Measurements from ENCODE around the gene MPDU1. TPM values are rescaled to one million over a fixed set of nuclear protein-coding genes. Genes with fewer than 3 reads are reported as not detected.

Gene MPDU1
- total and polyA plus RNA-seq, 12 donors = 20.1 to 64.9 (median 26.5) TPM

- TF ChIP-seq, protein P1, sequence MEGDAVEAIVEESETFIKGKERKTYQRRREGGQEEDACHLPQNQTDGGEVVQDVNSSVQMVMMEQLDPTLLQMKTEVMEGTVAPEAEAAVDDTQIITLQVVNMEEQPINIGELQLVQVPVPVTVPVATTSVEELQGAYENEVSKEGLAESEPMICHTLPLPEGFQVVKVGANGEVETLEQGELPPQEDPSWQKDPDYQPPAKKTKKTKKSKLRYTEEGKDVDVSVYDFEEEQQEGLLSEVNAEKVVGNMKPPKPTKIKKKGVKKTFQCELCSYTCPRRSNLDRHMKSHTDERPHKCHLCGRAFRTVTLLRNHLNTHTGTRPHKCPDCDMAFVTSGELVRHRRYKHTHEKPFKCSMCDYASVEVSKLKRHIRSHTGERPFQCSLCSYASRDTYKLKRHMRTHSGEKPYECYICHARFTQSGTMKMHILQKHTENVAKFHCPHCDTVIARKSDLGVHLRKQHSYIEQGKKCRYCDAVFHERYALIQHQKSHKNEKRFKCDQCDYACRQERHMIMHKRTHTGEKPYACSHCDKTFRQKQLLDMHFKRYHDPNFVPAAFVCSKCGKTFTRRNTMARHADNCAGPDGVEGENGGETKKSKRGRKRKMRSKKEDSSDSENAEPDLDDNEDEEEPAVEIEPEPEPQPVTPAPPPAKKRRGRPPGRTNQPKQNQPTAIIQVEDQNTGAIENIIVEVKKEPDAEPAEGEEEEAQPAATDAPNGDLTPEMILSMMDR (IDR thresholded peaks at IDR 0.05) = no peak
- intact Hi-C loops (cut with DNase I) = loop anchor here in 3 of 10 donors (5.0 to 10.0 kb wide), 2 partner anchors 105 to 148 kb away; partner anchors contain the start of genes TP53 (in 2 of the 3), WRAP53 (in 2 of the 3), FGF11 (in 1 of the 3) and TMEM102 (in 1 of the 3)
- Histone ChIP-seq H3K9me3 (no peaks in the 10 kb centered on the region), H3K27ac (peak overlapping the region; percentile 90 to 97 (median 94)), H3K36me3 (peaks cover 0 to 40% (median 14%) of the 10 kb centered on the region in 9 donors), H3K27me3 (no peaks in the 10 kb centered on the region), H3K4me3 (peak overlapping the region in 9 of 10 donors; percentile 50 to 75 (median 66)), H3K4me1 (peaks cover 9 to 76% (median 41%) of the 10 kb centered on the region in 9 donors)
- 87% methylated on average over 36 of the region's 36 CpGs for WGBS, 2 donors
- DNase-seq = peak in 1 of 2 donors; percentile 37
- peak in 2 of 8 donors; percentile 1 to 9 for ATAC-seq
These were observed 1.0 kb upstream of the MPDU1 start for GRCh38 chr17:7582396-7583252.

DNA sequence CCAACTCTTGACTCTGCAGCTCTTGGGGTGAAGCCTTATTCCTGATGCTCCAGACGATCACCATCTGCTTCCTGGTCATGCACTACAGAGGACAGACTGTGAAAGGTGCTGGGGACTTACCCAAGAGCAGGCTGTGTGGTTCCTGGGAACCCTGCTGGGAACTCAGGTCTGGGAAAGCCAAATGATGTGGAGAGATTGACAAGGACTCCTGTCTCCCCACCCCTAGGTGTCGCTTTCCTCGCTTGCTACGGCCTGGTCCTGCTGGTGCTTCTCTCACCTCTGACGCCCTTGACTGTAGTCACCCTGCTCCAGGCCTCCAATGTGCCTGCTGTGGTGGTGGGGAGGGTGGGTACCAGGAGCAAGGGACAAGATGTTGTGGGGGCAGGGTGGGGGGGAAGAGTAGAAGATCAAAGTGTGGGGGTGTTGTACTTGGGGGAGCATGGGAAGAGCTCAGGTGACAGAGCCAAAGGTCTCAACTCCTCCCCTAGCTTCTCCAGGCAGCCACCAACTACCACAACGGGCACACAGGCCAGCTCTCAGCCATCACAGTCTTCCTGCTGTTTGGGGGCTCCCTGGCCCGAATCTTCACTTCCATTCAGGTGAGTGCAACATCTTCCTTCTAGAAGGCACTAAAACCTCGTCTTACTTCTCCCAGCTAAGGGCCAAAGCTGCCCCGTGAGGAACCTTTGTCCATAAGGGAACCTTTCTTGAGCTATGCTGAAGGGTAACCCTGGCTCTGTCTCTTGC, 3.2 kb downstream of the MPDU1 start:
- no peaks in the 10 kb centered on the region for H3K9me3 ChIP-seq
- peaks cover 0 to 56% (median 7%) of the 10 kb centered on the region in 9 donors for H3K36me3 ChIP-seq
- intact Hi-C loops (cut with DNase I) = loop anchor here in 2 of 10 donors (5.0 to 10.0 kb wide), 2 partner anchors 150 to 152 kb away; partner anchors contain the start of genes FGF11 (in 2 of the 2) and TMEM102 (in 2 of the 2)
- no peak for ATAC-seq
- peak in 1 of 2 donors; percentile 38 for DNase-seq
- 62 to 69% methylated on average over 9 of the region's 9 CpGs for WGBS, 2 donors
- H3K27ac ChIP-seq = peak overlapping the region in 8 of 10 donors; percentile 35 to 70 (median 63)
- no peak overlapping the region for H3K4me3 ChIP-seq
- H3K27me3 ChIP-seq = no peaks in the 10 kb centered on the region
- H3K4me1 ChIP-seq = peaks cover 13 to 64% (median 48%) of the 10 kb centered on the region in 9 donors
- TF ChIP-seq, protein P1 (IDR thresholded peaks at IDR 0.05) = peak in 5 of 9 donors; percentile 22 to 45 (median 38)

GRCh38 chr17:7587420-7588151, 3.9 kb downstream of the MPDU1 start:
- WGBS, 2 donors = 72 to 75% methylated on average over 12 of the region's 12 CpGs
- Histone ChIP-seq H3K36me3 (peaks cover 0 to 63% (median 15%) of the 10 kb centered on the region in 9 donors), H3K4me1 (peaks cover 13 to 58% (median 43%) of the 10 kb centered on the region in 9 donors), H3K27me3 (no peaks in the 10 kb centered on the region), H3K4me3 (no peak overlapping the region), H3K27ac (peak overlapping the region in 8 of 10 donors; percentile 35 to 70 (median 63)), H3K9me3 (no peaks in the 10 kb centered on the region)
- ATAC-seq = no peak
- TF ChIP-seq, protein P1 (IDR thresholded peaks at IDR 0.05) = no peak
- intact Hi-C loops (cut with DNase I) = loop anchor here in 3 of 10 donors (2.0 to 10.0 kb wide), 3 partner anchors 73 to 153 kb away; partner anchors contain the start of genes FGF11 (in 2 of the 3) and TMEM102 (in 2 of the 3)
- no peak for DNase-seq

Measured in heart right ventricle (tissue), 16 donors.